GM10847 (cell line): ENCODE results near the gene MAG.

Experiments used
- POLR2A ChIP-seq: IDR thresholded peaks from 2 replicates; pipeline ENCODE4 v1.6.1; 2011; ENCODE audit not compliant: insufficient read length; ENCODE audit errors: extremely low read depth

Gene MAG

GRCh38 chr19:35300339-35300649, 8.3 kb downstream of the MAG start:
- no peak for TF ChIP-seq POLR2A

GRCh38 chr19:35301961-35302360, 10.0 kb downstream of the MAG start:
- no peak for TF ChIP-seq POLR2A

GRCh38 chr19:35302446-35302845, 10.5 kb downstream of the MAG start:
- no peak for TF ChIP-seq POLR2A

- TF ChIP-seq POLR2A: no peak
These were observed 11.5 kb downstream of the MAG start for GRCh38 chr19:35303357-35303915.

- no peak for TF ChIP-seq POLR2A
These were observed 12.1 kb downstream of the MAG start for GRCh38 chr19:35304036-35304435.

- TF ChIP-seq POLR2A: no peak
These were observed 13.2 kb downstream of the MAG start for GRCh38 chr19:35305181-35305580.

- no peak for TF ChIP-seq POLR2A
These were observed 14.7 kb downstream of the MAG start for GRCh38 chr19:35306473-35307246.

GRCh38 chr19:35307931-35308330, 16.0 kb downstream of the MAG start:
- no peak for TF ChIP-seq POLR2A

GRCh38 chr19:35308910-35309309, 16.9 kb downstream of the MAG start:
- TF ChIP-seq POLR2A: no peak

GRCh38 chr19:35309481-35310279, 17.7 kb downstream of the MAG start:
- no peak for TF ChIP-seq POLR2A

GRCh38 chr19:35310331-35310730, 18.4 kb downstream of the MAG start:
- no peak for TF ChIP-seq POLR2A

- no peak for TF ChIP-seq POLR2A
These were observed 19.0 kb downstream of the MAG start for GRCh38 chr19:35310811-35311465.

GRCh38 chr19:35311901-35312665, 20.1 kb downstream of the MAG start:
- TF ChIP-seq POLR2A: no peak

- no peak for TF ChIP-seq POLR2A
These were observed 21.6 kb downstream of the MAG start for GRCh38 chr19:35313587-35313986.

- no peak for TF ChIP-seq POLR2A
These were observed 22.1 kb downstream of the MAG start for GRCh38 chr19:35314031-35314430.
